ENCODE measurements around the gene MORF4L2. TPM values are rescaled to one million over a fixed set of nuclear protein-coding genes. Genes with fewer than 3 reads are reported as not detected.

Gene MORF4L2
- total RNA-seq, 1 donor from 2014 or later: 133 TPM

GRCh38 chrX:103637604-103638338 lies 48.7 kb downstream of the MORF4L2 start:
- intact Hi-C loops (cut with micrococcal nuclease): no loop called here

- intact Hi-C loops (cut with micrococcal nuclease): no loop called here
These were observed 51.1 kb downstream of the MORF4L2 start for GRCh38 chrX:103635436-103635835.

GRCh38 chrX:103631145-103631544 lies 55.4 kb downstream of the MORF4L2 start:
- intact Hi-C loops (cut with micrococcal nuclease): no loop called here

GRCh38 chrX:103630171-103630511 lies 56.4 kb downstream of the MORF4L2 start:
- intact Hi-C loops (cut with micrococcal nuclease): no loop called here

- intact Hi-C loops (cut with micrococcal nuclease): loop anchor here (2.0 kb wide), 1 partner anchor 57 kb away; the partner anchor contains the start of gene MORF4L2
These were observed 57.0 kb downstream of the MORF4L2 start for GRCh38 chrX:103629318-103630170.

GRCh38 chrX:103628386-103629317 lies 57.8 kb downstream of the MORF4L2 start, which contains the start of gene TCEAL1:
Gene TCEAL1 (plus strand): TSS chrX:103628975. CDS start chrX:103629917, 942 bp downstream.
- intact Hi-C loops (cut with micrococcal nuclease): loop anchor here (2.0 kb wide), 1 partner anchor 58 kb away; the partner anchor contains the start of gene MORF4L2

- intact Hi-C loops (cut with micrococcal nuclease): no loop called here
These were observed 59.6 kb downstream of the MORF4L2 start for GRCh38 chrX:103626855-103627254.

Other genes with a start within 250 kb of the MORF4L2 start
- 0.07 and 0.20 TPM in 2 replicates for gene RAB40A, start 167.2 kb downstream of the MORF4L2 start, total RNA-seq
- 3.3 and 3.7 TPM in 2 replicates for gene TCEAL4, start 101.2 kb downstream of the MORF4L2 start, total RNA-seq
- 1.0 and 1.6 TPM in 2 replicates for gene TCEAL3, start 78.7 kb downstream of the MORF4L2 start, total RNA-seq
- gene TCEAL1, start 57.7 kb downstream of the MORF4L2 start, total RNA-seq: 2.6 and 3.2 TPM in 2 replicates
- gene TMEM31, start 24.2 kb upstream of the MORF4L2 start, total RNA-seq: not detected in 2 replicates
- not detected in 2 replicates for gene PLP1, start 90.1 kb upstream of the MORF4L2 start, total RNA-seq
- 0.48 and 0.98 TPM in 2 replicates for gene RAB9B, start 145.6 kb upstream of the MORF4L2 start, total RNA-seq

All from T-helper 2 cell treated with Interferon-gamma antibody and Interleukin-4, amounts not matched to agents 100 ng/mL and 5 ng/mL, for 36 hours (primary cell).